HG02973 (cell line): ENCODE measurements around the gene CRELD1.
"Not testable (repeated sequence)": the region's sequence is repeated elsewhere in the genome, so short reads cannot be mapped to it uniquely, and the experiment has no call there.

ENCODE experiments used
- ATAC-seq: cut with Tn5 transposase; IDR thresholded peaks from one replicate; pipeline ENCODE4 v1.9.1; 2021; ENCODE audit warnings: moderate library complexity; ENCODE audit not compliant: unreplicated experiment

CRELD1 gene

GRCh38 chr3:9933561-9934234 is at the start of gene CRELD1:
CRELD1 (plus strand) TSS chr3:9933834; CDS start chr3:9934439, 605 bp downstream.
- peak; percentile 83 for ATAC-seq

- ATAC-seq: no peak
Measured at GRCh38 chr3:9884555-9885165, 49.0 kb upstream of the CRELD1 start.

GRCh38 chr3:9886328-9886727 is 47.3 kb upstream of the CRELD1 start:
- ATAC-seq: no peak

GRCh38 chr3:9887480-9887879 is 46.2 kb upstream of the CRELD1 start:
- ATAC-seq: no peak

GRCh38 chr3:9888540-9888939 is 45.1 kb upstream of the CRELD1 start:
- no peak for ATAC-seq

GRCh38 chr3:9889405-9889804 is 44.2 kb upstream of the CRELD1 start:
- ATAC-seq: no peak

GRCh38 chr3:9890249-9891071 is 43.2 kb upstream of the CRELD1 start, which contains the start of gene JAGN1:
JAGN1 (plus strand) TSS chr3:9890610; CDS start chr3:9890723, 113 bp downstream.
- peak; percentile 75 for ATAC-seq

- no peak for ATAC-seq
Measured at GRCh38 chr3:9891072-9891622, 42.5 kb upstream of the CRELD1 start.

GRCh38 chr3:9893739-9894138 is 39.9 kb upstream of the CRELD1 start:
- ATAC-seq: no peak

GRCh38 chr3:9895715-9896114 is 37.9 kb upstream of the CRELD1 start:
- not testable (repeated sequence) for ATAC-seq

- not testable (repeated sequence) for ATAC-seq
Measured at GRCh38 chr3:9896755-9897407, 36.8 kb upstream of the CRELD1 start.

GRCh38 chr3:9897408-9898372 is 35.9 kb upstream of the CRELD1 start:
- ATAC-seq: no peak

- no peak for ATAC-seq
Measured at GRCh38 chr3:9898467-9899241, 35.0 kb upstream of the CRELD1 start.

- ATAC-seq: no peak
Measured at GRCh38 chr3:9899289-9899791, 34.3 kb upstream of the CRELD1 start.

GRCh38 chr3:9900965-9901415 is 32.6 kb upstream of the CRELD1 start:
- not testable (repeated sequence) for ATAC-seq

- ATAC-seq: no peak
Measured at GRCh38 chr3:9901967-9902366, 31.7 kb upstream of the CRELD1 start.

- ATAC-seq: no peak
Measured at GRCh38 chr3:9902372-9903237, 31.0 kb upstream of the CRELD1 start, which contains the start of gene IL17RE. IL17RE (plus strand) TSS chr3:9902848; CDS start chr3:9902933, 85 bp downstream.

- ATAC-seq: no peak
Measured at GRCh38 chr3:9903238-9903624, 30.4 kb upstream of the CRELD1 start.
